C4-2B (cell line): ENCODE measurements around the gene TMEM150A.

Source experiments
- H3K27ac ChIP-seq: fragments of 450-650 bp; 2 replicates; pipeline ENCODE4 v1.5.1; 2017
- ZFX ChIP-seq: fragments of 450-650 bp; IDR thresholded peaks from 2 replicates; pipeline ENCODE4 v1.6.1; 2017
- TF ChIP-seq, protein P1 (sequence below): fragments of 450-650 bp; conservative IDR thresholded peaks from 2 replicates; pipeline ENCODE4 v1.5.1; 2017; ENCODE audit warnings: mild to moderate bottlenecking

Gene TMEM150A

GRCh38 chr2:85647823-85648526 lies 45.5 kb upstream of the TMEM150A start:
- H3K27ac ChIP-seq, result no peak overlapping the region
- no peak for TF ChIP-seq ZFX
- TF ChIP-seq, protein P1, sequence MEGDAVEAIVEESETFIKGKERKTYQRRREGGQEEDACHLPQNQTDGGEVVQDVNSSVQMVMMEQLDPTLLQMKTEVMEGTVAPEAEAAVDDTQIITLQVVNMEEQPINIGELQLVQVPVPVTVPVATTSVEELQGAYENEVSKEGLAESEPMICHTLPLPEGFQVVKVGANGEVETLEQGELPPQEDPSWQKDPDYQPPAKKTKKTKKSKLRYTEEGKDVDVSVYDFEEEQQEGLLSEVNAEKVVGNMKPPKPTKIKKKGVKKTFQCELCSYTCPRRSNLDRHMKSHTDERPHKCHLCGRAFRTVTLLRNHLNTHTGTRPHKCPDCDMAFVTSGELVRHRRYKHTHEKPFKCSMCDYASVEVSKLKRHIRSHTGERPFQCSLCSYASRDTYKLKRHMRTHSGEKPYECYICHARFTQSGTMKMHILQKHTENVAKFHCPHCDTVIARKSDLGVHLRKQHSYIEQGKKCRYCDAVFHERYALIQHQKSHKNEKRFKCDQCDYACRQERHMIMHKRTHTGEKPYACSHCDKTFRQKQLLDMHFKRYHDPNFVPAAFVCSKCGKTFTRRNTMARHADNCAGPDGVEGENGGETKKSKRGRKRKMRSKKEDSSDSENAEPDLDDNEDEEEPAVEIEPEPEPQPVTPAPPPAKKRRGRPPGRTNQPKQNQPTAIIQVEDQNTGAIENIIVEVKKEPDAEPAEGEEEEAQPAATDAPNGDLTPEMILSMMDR, result no peak

DNA sequence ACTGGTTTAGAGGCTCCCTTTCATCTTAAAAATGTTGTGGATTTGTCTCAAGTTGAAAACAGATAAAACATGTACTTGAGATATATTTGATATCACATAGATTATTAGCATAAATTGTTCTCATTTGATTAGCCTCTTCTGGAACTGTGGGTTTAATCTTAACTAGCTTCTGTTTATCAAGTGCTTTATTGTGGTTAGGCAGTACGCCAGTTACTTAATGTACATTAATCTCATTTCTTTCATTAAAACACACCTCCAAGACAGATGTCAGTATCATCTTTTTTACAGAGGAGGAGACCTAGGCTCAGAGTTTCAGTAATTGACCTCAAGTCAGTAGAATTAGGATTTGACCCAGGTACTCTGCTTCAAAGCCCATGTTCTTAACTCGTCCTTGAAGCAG lies 43.7 kb upstream of the TMEM150A start:
- TF ChIP-seq, protein P1, result no peak
- TF ChIP-seq ZFX, result no peak
- H3K27ac ChIP-seq, result no peak overlapping the region

- no peak for TF ChIP-seq ZFX
- TF ChIP-seq, protein P1, result no peak
- no peak overlapping the region for H3K27ac ChIP-seq
These were observed 42.4 kb upstream of the TMEM150A start for GRCh38 chr2:85644909-85645308.

- no peak for TF ChIP-seq ZFX
- TF ChIP-seq, protein P1, result no peak
- no peak overlapping the region for H3K27ac ChIP-seq
These were observed 40.2 kb upstream of the TMEM150A start for GRCh38 chr2:85642725-85643124.

GRCh38 chr2:85635636-85636035 lies 33.1 kb upstream of the TMEM150A start:
- TF ChIP-seq, protein P1, result no peak
- no peak for TF ChIP-seq ZFX

GRCh38 chr2:85635011-85635410 lies 32.5 kb upstream of the TMEM150A start:
- TF ChIP-seq ZFX, result no peak
- TF ChIP-seq, protein P1, result no peak
- H3K27ac ChIP-seq, result no peak overlapping the region

More at GRCh38 chr2:85635636-85636035, 33.1 kb upstream of the TMEM150A start:
- no peak overlapping the region for H3K27ac ChIP-seq

- H3K27ac ChIP-seq, result no peak overlapping the region
- TF ChIP-seq, protein P1, result no peak
- no peak for TF ChIP-seq ZFX
These were observed 28.8 kb upstream of the TMEM150A start for GRCh38 chr2:85631316-85631715.
